NCI-H1048 (cell line): Measurements from ENCODE around the gene TCEA2.

Source experiments
- DNase-seq: peaks from one replicate; lab custom pipeline; 2025; lab: John Stamatoyannopoulos, UW

The TCEA2 gene

GRCh38 chr20:64093013-64093503 lies 30.1 kb downstream of the TCEA2 start:
- no peak for DNase-seq

- no peak for DNase-seq
These were observed 32.5 kb downstream of the TCEA2 start for GRCh38 chr20:64095455-64095854.

- no peak for DNase-seq
These were observed 32.9 kb downstream of the TCEA2 start for GRCh38 chr20:64095927-64096326.

- DNase-seq, result no peak
These were observed 33.5 kb downstream of the TCEA2 start for GRCh38 chr20:64096535-64096934.

- no peak for DNase-seq
These were observed 35.5 kb downstream of the TCEA2 start for GRCh38 chr20:64098471-64099013.

GRCh38 chr20:64099086-64099786 lies 36.2 kb downstream of the TCEA2 start:
- no peak for DNase-seq

GRCh38 chr20:64099880-64100565 lies 37.0 kb downstream of the TCEA2 start:
- no peak for DNase-seq

- DNase-seq, result no peak
These were observed 37.5 kb downstream of the TCEA2 start for GRCh38 chr20:64100566-64100888.

GRCh38 chr20:64100946-64101688 lies 38.1 kb downstream of the TCEA2 start:
- DNase-seq, result no peak

GRCh38 chr20:64101731-64102621 lies 39.0 kb downstream of the TCEA2 start:
- DNase-seq, result peak; percentile 33

GRCh38 chr20:64102647-64103354 lies 39.8 kb downstream of the TCEA2 start:
- DNase-seq, result no peak

- no peak for DNase-seq
These were observed 41.1 kb downstream of the TCEA2 start for GRCh38 chr20:64103871-64104666.

GRCh38 chr20:64104667-64105451 lies 41.9 kb downstream of the TCEA2 start:
- DNase-seq, result no peak

GRCh38 chr20:64105846-64106434 lies 42.9 kb downstream of the TCEA2 start:
- no peak for DNase-seq

- DNase-seq, result no peak
These were observed 43.5 kb downstream of the TCEA2 start for GRCh38 chr20:64106435-64106961.

GRCh38 chr20:64106981-64107735 lies 44.2 kb downstream of the TCEA2 start, which contains the start of gene NPBWR2:
Gene NPBWR2, minus strand, starts transcription at chr20:64107565. Its CDS starts 734 bp downstream, at chr20:64106831.
- DNase-seq, result no peak

- DNase-seq, result no peak
These were observed 44.9 kb downstream of the TCEA2 start for GRCh38 chr20:64107736-64108457.
